ENCODE data around the gene POLR3K. TPM values are rescaled to one million over a fixed set of nuclear protein-coding genes. Genes with fewer than 3 reads are reported as not detected.

The POLR3K gene
- total RNA-seq, 1 donor from 2014 or later, result 12.8 TPM

- TF ChIP-seq CTCF (IDR thresholded peaks at IDR 0.05), result no peak
- peak in 1 of 2 donors; percentile 8 for TF ChIP-seq POLR2AphosphoS5 (IDR thresholded peaks at IDR 0.05; ENCODE audit: insufficient read depth in 1 of 2, low read depth in 1 of 2)
- Histone ChIP-seq H3K4me3 (peak overlapping the region; percentile 74 to 98), H3K9me3 (no peaks in the 10 kb centered on the region), H3K36me3 (no peaks in the 10 kb centered on the region), H3K27me3 (no peaks in the 10 kb centered on the region), H3K4me1 (peaks cover 59% of the 10 kb centered on the region), H3K27ac (peak overlapping the region; percentile 89)
- DNase-seq (ENCODE audit: extremely low spot score in 2 of 2), result no peak
- intact Hi-C loops (cut with DNase I), result no loop called here
These were observed 25.2 kb upstream of the POLR3K start for GRCh38 chr16:78444-79150.

- DNase-seq (ENCODE audit: extremely low spot score in 2 of 2), result no peak
- TF ChIP-seq POLR2A (IDR thresholded peaks at IDR 0.05), result peak in 1 of 2 donors; percentile 85
- peak; percentile 62 to 87 for TF ChIP-seq POLR2AphosphoS5 (IDR thresholded peaks at IDR 0.05; ENCODE audit: insufficient read depth in 1 of 2, low read depth in 1 of 2)
- TF ChIP-seq CTCF (IDR thresholded peaks at IDR 0.05), result peak in 1 of 3 experiments; percentile 28
- Histone ChIP-seq H3K36me3 (no peaks in the 10 kb centered on the region), H3K27me3 (no peaks in the 10 kb centered on the region), H3K4me3 (peak within 1 kb of the TSS; percentile 74 to 98), H3K27ac (peak within 1 kb of the TSS; percentile 89), H3K4me1 (peaks cover 61% of the 10 kb centered on the region), H3K9me3 (no peaks in the 10 kb centered on the region)
- intact Hi-C loops (cut with DNase I), result no loop called here
These were observed 24.5 kb upstream of the POLR3K start, which contains the start of gene MPG for GRCh38 chr16:77807-78443. Gene MPG (plus strand): TSS chr16:78225. CDS start chr16:78310, 85 bp downstream.

GRCh38 chr16:77273-77806, 23.9 kb upstream of the POLR3K start:
- Histone ChIP-seq H3K36me3 (no peaks in the 10 kb centered on the region), H3K27me3 (no peaks in the 10 kb centered on the region), H3K4me3 (peak overlapping the region; percentile 74 to 98), H3K27ac (peak overlapping the region; percentile 89), H3K4me1 (peaks cover 63% of the 10 kb centered on the region), H3K9me3 (no peaks in the 10 kb centered on the region)
- DNase-seq (ENCODE audit: extremely low spot score in 2 of 2), result no peak
- intact Hi-C loops (cut with DNase I), result no loop called here
- TF ChIP-seq POLR2A (IDR thresholded peaks at IDR 0.05) (no peak), POLR2AphosphoS5 (IDR thresholded peaks at IDR 0.05; ENCODE audit: insufficient read depth in 1 of 2, low read depth in 1 of 2) (no peak), CTCF (IDR thresholded peaks at IDR 0.05) (no peak)

- H3K9me3 ChIP-seq, result no peaks in the 10 kb centered on the region
- no peak for DNase-seq (ENCODE audit: extremely low spot score in 2 of 2)
- peaks cover 63% of the 10 kb centered on the region for H3K4me1 ChIP-seq
- no peaks in the 10 kb centered on the region for H3K36me3 ChIP-seq
- peak overlapping the region; percentile 74 to 98 for H3K4me3 ChIP-seq
- TF ChIP-seq POLR2AphosphoS5 (IDR thresholded peaks at IDR 0.05; ENCODE audit: insufficient read depth in 1 of 2, low read depth in 1 of 2) (peak in 1 of 2 donors; percentile 48), CTCF (IDR thresholded peaks at IDR 0.05) (no peak)
- intact Hi-C loops (cut with DNase I), result no loop called here
- H3K27me3 ChIP-seq, result no peaks in the 10 kb centered on the region
- H3K27ac ChIP-seq, result peak overlapping the region; percentile 89
These were observed 23.3 kb upstream of the POLR3K start for GRCh38 chr16:76535-77272.

All from vagina (tissue), 2 donors.